ENCODE data around the gene PLGLB1. TPM values are rescaled to one million over a fixed set of nuclear protein-coding genes. Genes with fewer than 3 reads are reported as not detected.

The PLGLB1 gene
- total RNA-seq, 2 donors from 2014 or later: 0.41 to 0.84 TPM

Other genes with a start within 250 kb of the PLGLB1 start
- 1 to 10 TPM; 2.8 to 4.4 TPM for gene CD8A, start 230.9 kb downstream of the PLGLB1 start, total RNA-seq
- gene CD8B, start 160.0 kb downstream of the PLGLB1 start, total RNA-seq: 1 to 10 TPM in 1 of 2 donors, under 1 TPM in 1; 0.81 to 1.8 TPM
- under 1 TPM; 0.10 to 0.77 TPM for gene RGPD1, start 79.7 kb downstream of the PLGLB1 start, total RNA-seq